HEK293 (cell line): ENCODE results near the gene VSTM2B.

Experiments used
- HOXC10 ChIP-seq: sonication (generic); formaldehyde crosslinking; IDR thresholded peaks from 2 replicates; pipeline ENCODE4 v1.8.1; 2023; ENCODE audit warnings: mild to moderate bottlenecking, missing genetic modification reagents
- IKZF3 ChIP-seq: fragments of 450-650 bp; IDR thresholded peaks from 2 replicates; pipeline ENCODE4 v1.5.0; 2018; ENCODE audit warnings: missing biosample characterization, mild to moderate bottlenecking, missing genetic modification characterization, moderate library complexity
- KLF7 ChIP-seq: fragments of 450-650 bp; formaldehyde crosslinking; IDR thresholded peaks from 2 replicates; pipeline ENCODE4 v1.5.1; 2016; ENCODE audit warnings: missing biosample characterization, missing genetic modification characterization, borderline replicate concordance
- PRDM10 ChIP-seq: fragments of 450-650 bp; formaldehyde crosslinking; IDR thresholded peaks from 2 replicates; pipeline ENCODE4 v1.5.1; 2016; ENCODE audit warnings: missing biosample characterization, missing genetic modification characterization
- PRDM2 ChIP-seq: fragments of 450-650 bp; formaldehyde crosslinking; IDR thresholded peaks from 2 replicates; pipeline ENCODE4 v1.5.1; 2016; ENCODE audit warnings: missing biosample characterization, missing genetic modification characterization, borderline replicate concordance
- YY2 ChIP-seq: fragments of 450-650 bp; formaldehyde crosslinking; IDR thresholded peaks from 2 replicates; pipeline ENCODE4 v1.5.1; 2016; ENCODE audit warnings: missing biosample characterization, missing genetic modification characterization
- ZBTB1 ChIP-seq: fragments of 450-650 bp; formaldehyde crosslinking; IDR thresholded peaks from 2 replicates; pipeline ENCODE4 v1.5.1; 2016; ENCODE audit warnings: missing biosample characterization, missing genetic modification characterization
- ZBTB10 ChIP-seq: fragments of 450-650 bp; formaldehyde crosslinking; IDR thresholded peaks from 2 replicates; pipeline ENCODE4 v1.5.1; 2016; ENCODE audit warnings: missing biosample characterization, missing genetic modification characterization
- ZBTB8A ChIP-seq: fragments of 450-650 bp; formaldehyde crosslinking; IDR thresholded peaks from 2 replicates; pipeline ENCODE4 v1.5.1; 2016; ENCODE audit warnings: missing biosample characterization, missing genetic modification characterization
- ZNF174 ChIP-seq: fragments of 450-650 bp; formaldehyde crosslinking; IDR thresholded peaks from 2 replicates; pipeline ENCODE4 v1.5.0; 2017; ENCODE audit warnings: missing biosample characterization, mild to moderate bottlenecking, missing genetic modification characterization
- ZNF175 ChIP-seq: fragments of 450-650 bp; formaldehyde crosslinking; IDR thresholded peaks from 2 replicates; pipeline ENCODE4 v1.5.1; 2016; ENCODE audit warnings: missing biosample characterization, missing genetic modification characterization
- ZNF184 ChIP-seq: fragments of 450-650 bp; IDR thresholded peaks from 2 replicates; pipeline ENCODE4 v1.5.1; 2018; ENCODE audit warnings: missing biosample characterization, mild to moderate bottlenecking, missing genetic modification characterization
- ZNF26 ChIP-seq: fragments of 450-650 bp; formaldehyde crosslinking; IDR thresholded peaks from 2 replicates; pipeline ENCODE4 v1.5.1; 2016; ENCODE audit warnings: missing biosample characterization, missing genetic modification characterization
- ZNF37A ChIP-seq: fragments of 450-650 bp; IDR thresholded peaks from 2 replicates; pipeline ENCODE4 v1.5.1; 2018; ENCODE audit warnings: missing biosample characterization, missing genetic modification characterization
- ZNF398 ChIP-seq: fragments of 450-650 bp; formaldehyde crosslinking; IDR thresholded peaks from 2 replicates; pipeline ENCODE4 v1.5.1; 2017; ENCODE audit warnings: missing biosample characterization, missing genetic modification characterization
- ZNF416 ChIP-seq: fragments of 450-650 bp; formaldehyde crosslinking; IDR thresholded peaks from 2 replicates; pipeline ENCODE4 v1.5.1; 2016; ENCODE audit warnings: missing biosample characterization, missing genetic modification characterization
- ZNF426 ChIP-seq: fragments of 450-650 bp; formaldehyde crosslinking; IDR thresholded peaks from 2 replicates; pipeline ENCODE4 v1.5.1; 2017; ENCODE audit warnings: missing biosample characterization, missing genetic modification characterization, mild to moderate bottlenecking, inconsistent platforms, moderate library complexity
- ZNF558 ChIP-seq: fragments of 450-650 bp; formaldehyde crosslinking; IDR thresholded peaks from 2 replicates; pipeline ENCODE4 v1.5.1; 2016; ENCODE audit warnings: missing biosample characterization, missing genetic modification characterization
- ZNF701 ChIP-seq: fragments of 450-650 bp; formaldehyde crosslinking; IDR thresholded peaks from 2 replicates; pipeline ENCODE4 v1.5.1; 2016; ENCODE audit warnings: missing biosample characterization, missing genetic modification characterization
- ZNF704 ChIP-seq: fragments of 450-650 bp; formaldehyde crosslinking; IDR thresholded peaks from 2 replicates; pipeline ENCODE4 v1.5.1; 2016; ENCODE audit warnings: missing biosample characterization, missing genetic modification characterization
- ZNF76 ChIP-seq: fragments of 450-650 bp; formaldehyde crosslinking; IDR thresholded peaks from 2 replicates; pipeline ENCODE4; 2016; ENCODE audit warnings: low read depth, missing biosample characterization, missing genetic modification characterization, borderline replicate concordance
- ZNF776 ChIP-seq: fragments of 450-650 bp; formaldehyde crosslinking; IDR thresholded peaks from 2 replicates; pipeline ENCODE4 v1.5.0; 2017; ENCODE audit warnings: missing biosample characterization, missing genetic modification characterization, borderline replicate concordance
- ZSCAN16 ChIP-seq: fragments of 450-650 bp; formaldehyde crosslinking; IDR thresholded peaks from 2 replicates; pipeline ENCODE4 v1.5.1; 2016; ENCODE audit warnings: missing biosample characterization, missing genetic modification characterization

The VSTM2B gene

GRCh38 chr19:29528350-29528945 is 2.7 kb downstream of the VSTM2B start (continued):
- TF ChIP-seq IKZF3 (tag by site-specific recombination) (no peak), ZNF37A (tag by site-specific recombination) (0 out of 2 replicates have a peak, but pooled peaks have one; percentile 8), ZSCAN16 (tag by site-specific recombination) (no peak), ZNF704 (tag by site-specific recombination) (no peak), ZNF175 (tag by site-specific recombination) (no peak), YY2 (no peak), ZNF558 (tag by site-specific recombination) (no peak), HOXC10 (CRISPR knock-in tag) (no peak), ZNF184 (tag by site-specific recombination) (no peak; the same call in 1 of the 2 replicates), ZNF776 (tag by site-specific recombination) (no peak), ZNF426 (tag by site-specific recombination) (no peak), ZNF416 (tag by site-specific recombination) (no peak), ZNF26 (tag by site-specific recombination) (no peak), ZBTB10 (peak; percentile 11; the same call in 1 of the 2 replicates), ZBTB8A (tag by site-specific recombination) (peak; percentile 86), ZNF701 (tag by site-specific recombination) (no peak), ZNF76 (tag by site-specific recombination) (0 out of 2 replicates have a peak, but pooled peaks have one; percentile 21), ZNF174 (tag by site-specific recombination) (no peak), PRDM2 (no peak), PRDM10 (tag by site-specific recombination) (no peak; the same call in none of the 2 replicates), ZNF398 (tag by site-specific recombination) (0 out of 2 replicates have a peak, but pooled peaks have one; percentile 14), ZBTB1 (no peak), KLF7 (tag by site-specific recombination) (no peak)
